ENCODE measurements around the gene SLC25A25.

SLC25A25 gene

GRCh38 chr9:128150594-128151308 lies 82.7 kb downstream of the SLC25A25 start:
- DNase-seq, result no peak

- DNase-seq, result no peak
These were observed 83.5 kb downstream of the SLC25A25 start for GRCh38 chr9:128151309-128152132.

- DNase-seq, result no peak
These were observed 84.4 kb downstream of the SLC25A25 start for GRCh38 chr9:128152133-128153059.

GRCh38 chr9:128153060-128153946 lies 85.3 kb downstream of the SLC25A25 start:
- DNase-seq, result no peak

- DNase-seq, result no peak
These were observed 86.1 kb downstream of the SLC25A25 start for GRCh38 chr9:128153947-128154695.

GRCh38 chr9:128155736-128156500 lies 87.9 kb downstream of the SLC25A25 start:
- no peak for DNase-seq

Data from activated CD8-positive, alpha-beta memory T cell treated with anti-CD3 and anti-CD28 coated beads, Interleukin-2, amount 50 U/mL, for 48 hours (primary cell).